HG02642 (cell line): ENCODE data around the gene LILRA2.
"Not testable (repeated sequence)": the region's sequence is repeated elsewhere in the genome, so short reads cannot be mapped to it uniquely, and the experiment has no call there.

Experiments used
- ATAC-seq: cut with Tn5 transposase; IDR thresholded peaks from one replicate; pipeline ENCODE4 v1.9.1; 2021; ENCODE audit warnings: mild to moderate bottlenecking; ENCODE audit not compliant: unreplicated experiment, poor library complexity

Gene LILRA2

GRCh38 chr19:54608205-54608604 is 34.6 kb downstream of the LILRA2 start:
- ATAC-seq, result no peak

- no peak for ATAC-seq
Observed at GRCh38 chr19:54608792-54609191, 35.2 kb downstream of the LILRA2 start.

GRCh38 chr19:54609356-54609791 is 35.8 kb downstream of the LILRA2 start:
- no peak for ATAC-seq

GRCh38 chr19:54612428-54612827 is 38.8 kb downstream of the LILRA2 start:
- ATAC-seq, result no peak

GRCh38 chr19:54614726-54615125 is 41.1 kb downstream of the LILRA2 start:
- ATAC-seq, result no peak

- ATAC-seq, result no peak
Observed at GRCh38 chr19:54616057-54616456, 42.5 kb downstream of the LILRA2 start.

- ATAC-seq, result peak; percentile 81
Observed at GRCh38 chr19:54616821-54617560, 43.4 kb downstream of the LILRA2 start.

- ATAC-seq, result no peak
Observed at GRCh38 chr19:54620464-54620863, 46.9 kb downstream of the LILRA2 start.

GRCh38 chr19:54622431-54622830 is 48.8 kb downstream of the LILRA2 start:
- ATAC-seq, result no peak

- not testable (repeated sequence) for ATAC-seq
Observed at GRCh38 chr19:54624234-54624633, 50.6 kb downstream of the LILRA2 start.

- not testable (repeated sequence) for ATAC-seq
Observed at GRCh38 chr19:54624934-54625730, 51.5 kb downstream of the LILRA2 start.

GRCh38 chr19:54626757-54627156 is 53.2 kb downstream of the LILRA2 start:
- ATAC-seq, result no peak

GRCh38 chr19:54627912-54628311 is 54.3 kb downstream of the LILRA2 start:
- not testable (repeated sequence) for ATAC-seq

GRCh38 chr19:54630262-54630661 is 56.7 kb downstream of the LILRA2 start, which contains the start of gene LILRB1:
Gene LILRB1, plus strand, starts transcription at chr19:54630484. Its CDS starts 590 bp downstream, at chr19:54631074.
- ATAC-seq, result not testable (repeated sequence)

GRCh38 chr19:54630782-54631181 is 57.2 kb downstream of the LILRA2 start:
- ATAC-seq, result no peak

- ATAC-seq, result not testable (repeated sequence)
Observed at GRCh38 chr19:54631489-54632337, 58.1 kb downstream of the LILRA2 start.

GRCh38 chr19:54632517-54632916 is 58.9 kb downstream of the LILRA2 start:
- ATAC-seq, result not testable (repeated sequence)

GRCh38 chr19:54633401-54633800 is 59.8 kb downstream of the LILRA2 start:
- ATAC-seq, result no peak

GRCh38 chr19:54636081-54636480 is 62.5 kb downstream of the LILRA2 start:
- not testable (repeated sequence) for ATAC-seq

GRCh38 chr19:54638683-54639082 is 65.1 kb downstream of the LILRA2 start:
- no peak for ATAC-seq
